ENCODE data around the gene COL21A1.

COL21A1 gene

GRCh38 chr6:56155634-56156141 is 91.7 kb downstream of the COL21A1 start:
- Histone ChIP-seq H3K9me3 (ENCODE audit: insufficient read depth, low read length) (peaks cover 4% of the 10 kb centered on the region; the same call in 1 of the 2 replicates), H3K4me3 (ENCODE audit: low read length) (no peak overlapping the region), H2AFZ (ENCODE audit: low read depth, low read length) (no peak overlapping the region), H4K20me1 (ENCODE audit: insufficient read depth, low read length) (no peaks in the 10 kb centered on the region), H3K27ac (ENCODE audit: low read length) (no peak overlapping the region), H3K79me2 (ENCODE audit: low read length) (no peaks in the 10 kb centered on the region), H3K27me3 (ENCODE audit: low read depth, low read length) (no peaks in the 10 kb centered on the region), H3K4me2 (ENCODE audit: low read length) (no peak overlapping the region), H3K36me3 (replicated peaks; ENCODE audit: low read depth, low read length) (no peaks in the 10 kb centered on the region), H3K9ac (ENCODE audit: low read length) (no peak overlapping the region), H3K4me1 (ENCODE audit: low read length) (no peaks in the 10 kb centered on the region)
- TF ChIP-seq EZH2phosphoT487 (IDR thresholded peaks at IDR 0.05; ENCODE audit: low read depth), result no peak
- TF ChIP-seq, protein P1, sequence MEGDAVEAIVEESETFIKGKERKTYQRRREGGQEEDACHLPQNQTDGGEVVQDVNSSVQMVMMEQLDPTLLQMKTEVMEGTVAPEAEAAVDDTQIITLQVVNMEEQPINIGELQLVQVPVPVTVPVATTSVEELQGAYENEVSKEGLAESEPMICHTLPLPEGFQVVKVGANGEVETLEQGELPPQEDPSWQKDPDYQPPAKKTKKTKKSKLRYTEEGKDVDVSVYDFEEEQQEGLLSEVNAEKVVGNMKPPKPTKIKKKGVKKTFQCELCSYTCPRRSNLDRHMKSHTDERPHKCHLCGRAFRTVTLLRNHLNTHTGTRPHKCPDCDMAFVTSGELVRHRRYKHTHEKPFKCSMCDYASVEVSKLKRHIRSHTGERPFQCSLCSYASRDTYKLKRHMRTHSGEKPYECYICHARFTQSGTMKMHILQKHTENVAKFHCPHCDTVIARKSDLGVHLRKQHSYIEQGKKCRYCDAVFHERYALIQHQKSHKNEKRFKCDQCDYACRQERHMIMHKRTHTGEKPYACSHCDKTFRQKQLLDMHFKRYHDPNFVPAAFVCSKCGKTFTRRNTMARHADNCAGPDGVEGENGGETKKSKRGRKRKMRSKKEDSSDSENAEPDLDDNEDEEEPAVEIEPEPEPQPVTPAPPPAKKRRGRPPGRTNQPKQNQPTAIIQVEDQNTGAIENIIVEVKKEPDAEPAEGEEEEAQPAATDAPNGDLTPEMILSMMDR (IDR thresholded peaks at IDR 0.05; ENCODE audit: low read depth, low read length), result no peak

DNA sequence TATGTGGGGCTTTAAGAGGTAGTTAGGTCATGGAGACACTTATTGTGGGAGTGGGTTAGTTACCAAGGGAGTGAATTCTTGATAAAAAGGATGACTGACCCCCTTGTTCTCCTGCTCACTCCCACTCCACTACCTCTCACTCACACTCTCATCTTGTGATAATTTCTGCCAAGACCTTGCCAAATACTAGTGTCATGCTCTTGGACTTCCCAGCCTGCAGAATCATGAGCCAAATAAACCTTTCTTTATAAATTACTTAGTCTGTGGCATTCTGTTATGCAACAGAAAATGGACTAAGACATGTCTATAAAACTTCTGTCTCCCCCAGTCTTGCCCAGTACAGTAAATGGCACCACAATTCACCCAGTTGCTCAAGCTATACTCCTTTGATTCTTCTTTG is 93.3 kb downstream of the COL21A1 start:
- Histone ChIP-seq H3K27ac (ENCODE audit: low read length) (no peak overlapping the region), H3K79me2 (ENCODE audit: low read length) (no peaks in the 10 kb centered on the region), H3K4me1 (ENCODE audit: low read length) (no peaks in the 10 kb centered on the region), H3K4me3 (ENCODE audit: low read length) (no peak overlapping the region), H3K36me3 (replicated peaks; ENCODE audit: low read depth, low read length) (no peaks in the 10 kb centered on the region), H3K27me3 (ENCODE audit: low read depth, low read length) (no peaks in the 10 kb centered on the region), H2AFZ (ENCODE audit: low read depth, low read length) (no peak overlapping the region), H3K9me3 (ENCODE audit: insufficient read depth, low read length) (peaks cover 4% of the 10 kb centered on the region; the same call in 1 of the 2 replicates), H3K9ac (ENCODE audit: low read length) (no peak overlapping the region), H4K20me1 (ENCODE audit: insufficient read depth, low read length) (no peaks in the 10 kb centered on the region), H3K4me2 (ENCODE audit: low read length) (no peak overlapping the region)
- TF ChIP-seq, protein P1 (IDR thresholded peaks at IDR 0.05; ENCODE audit: low read depth, low read length), result no peak
- no peak for TF ChIP-seq EZH2phosphoT487 (IDR thresholded peaks at IDR 0.05; ENCODE audit: low read depth)

DNA sequence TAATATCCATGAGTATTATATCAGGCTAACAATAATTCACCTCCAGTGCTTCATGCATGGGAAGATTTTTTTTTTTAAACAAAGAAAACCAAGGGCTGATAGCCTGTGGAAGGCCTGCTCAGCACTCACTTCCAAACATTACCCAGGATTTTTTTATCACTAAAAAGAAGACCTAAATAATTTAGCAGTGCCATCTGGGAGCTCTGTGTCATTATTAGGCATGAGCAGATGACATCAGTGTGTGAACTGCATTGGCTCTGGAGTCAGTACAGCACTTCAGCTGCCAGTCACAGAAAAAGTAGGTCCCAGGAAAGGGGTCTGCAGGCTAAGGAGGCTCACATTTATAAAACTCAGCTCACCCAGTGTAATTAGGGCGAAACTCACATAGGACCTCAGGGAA is 94.8 kb downstream of the COL21A1 start:
- no peaks in the 10 kb centered on the region for H3K36me3 ChIP-seq (replicated peaks; ENCODE audit: low read depth, low read length)
- no peaks in the 10 kb centered on the region for H3K27me3 ChIP-seq (ENCODE audit: low read depth, low read length)
- TF ChIP-seq, protein P1 (IDR thresholded peaks at IDR 0.05; ENCODE audit: low read depth, low read length), result no peak
- TF ChIP-seq EZH2phosphoT487 (IDR thresholded peaks at IDR 0.05; ENCODE audit: low read depth), result no peak
- H4K20me1 ChIP-seq (ENCODE audit: insufficient read depth, low read length), result no peaks in the 10 kb centered on the region
- no peaks in the 10 kb centered on the region for H3K4me1 ChIP-seq (ENCODE audit: low read length)
- no peaks in the 10 kb centered on the region for H3K79me2 ChIP-seq (ENCODE audit: low read length)
- H2AFZ ChIP-seq (ENCODE audit: low read depth, low read length), result no peak overlapping the region
- H3K9me3 ChIP-seq (ENCODE audit: insufficient read depth, low read length), result peaks cover 4% of the 10 kb centered on the region; the same call in 1 of the 2 replicates
- no peak overlapping the region for H3K27ac ChIP-seq (ENCODE audit: low read length)
- no peak overlapping the region for H3K9ac ChIP-seq (ENCODE audit: low read length)
- H3K4me3 ChIP-seq (ENCODE audit: low read length), result no peak overlapping the region
- no peak overlapping the region for H3K4me2 ChIP-seq (ENCODE audit: low read length)

DNA sequence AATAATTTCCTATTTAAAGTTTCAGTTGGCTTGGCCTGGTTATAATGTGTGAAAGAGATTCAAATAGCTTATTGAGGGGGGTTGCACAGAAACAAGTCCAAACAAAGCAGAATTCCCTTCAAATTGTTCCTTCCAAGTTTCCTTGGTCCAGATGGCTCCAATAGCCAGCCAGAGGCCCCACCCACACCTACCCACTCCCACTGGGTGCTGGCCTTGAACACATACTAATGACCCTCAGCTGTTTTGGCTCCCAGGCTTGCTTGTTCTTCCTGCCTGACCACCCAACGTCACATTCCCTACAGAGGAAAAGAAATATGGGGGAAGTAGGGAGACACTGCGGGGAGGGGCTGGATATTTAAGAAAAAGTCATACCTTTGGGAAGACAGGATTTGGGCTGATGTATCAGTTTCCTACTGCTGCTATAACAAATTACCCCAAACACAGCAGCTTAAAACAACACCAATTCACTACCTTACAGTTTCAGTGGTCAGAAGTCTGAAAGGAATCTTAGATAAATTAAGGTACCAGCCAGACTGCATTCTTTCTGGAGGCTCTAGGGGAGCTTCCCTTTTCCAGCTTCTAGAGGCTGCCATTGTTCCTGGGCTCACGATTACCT is 95.7 kb downstream of the COL21A1 start:
- H2AFZ ChIP-seq (ENCODE audit: low read depth, low read length), result no peak overlapping the region
- H4K20me1 ChIP-seq (ENCODE audit: insufficient read depth, low read length), result no peaks in the 10 kb centered on the region
- H3K27ac ChIP-seq (ENCODE audit: low read length), result no peak overlapping the region
- H3K79me2 ChIP-seq (ENCODE audit: low read length), result no peaks in the 10 kb centered on the region
- no peaks in the 10 kb centered on the region for H3K36me3 ChIP-seq (replicated peaks; ENCODE audit: low read depth, low read length)
- no peak overlapping the region for H3K4me3 ChIP-seq (ENCODE audit: low read length)
- no peak overlapping the region for H3K9ac ChIP-seq (ENCODE audit: low read length)
- no peaks in the 10 kb centered on the region for H3K4me1 ChIP-seq (ENCODE audit: low read length)
- H3K27me3 ChIP-seq (ENCODE audit: low read depth, low read length), result no peaks in the 10 kb centered on the region
- no peak overlapping the region for H3K4me2 ChIP-seq (ENCODE audit: low read length)
- TF ChIP-seq EZH2phosphoT487 (IDR thresholded peaks at IDR 0.05; ENCODE audit: low read depth), result no peak
- TF ChIP-seq, protein P1 (IDR thresholded peaks at IDR 0.05; ENCODE audit: low read depth, low read length), result no peak
- peaks cover 4% of the 10 kb centered on the region; the same call in 1 of the 2 replicates for H3K9me3 ChIP-seq (ENCODE audit: insufficient read depth, low read length)

Measured in OCI-LY3 (cell line).